ENCODE results near the gene TYRO3.
A peak's percentile ranks its signal among the peaks of the same experiment; 100 is the strongest.
"Not testable (repeated sequence)": the region's sequence is repeated elsewhere in the genome, so short reads cannot be mapped to it uniquely, and the experiment has no call there.

Gene TYRO3

DNA sequence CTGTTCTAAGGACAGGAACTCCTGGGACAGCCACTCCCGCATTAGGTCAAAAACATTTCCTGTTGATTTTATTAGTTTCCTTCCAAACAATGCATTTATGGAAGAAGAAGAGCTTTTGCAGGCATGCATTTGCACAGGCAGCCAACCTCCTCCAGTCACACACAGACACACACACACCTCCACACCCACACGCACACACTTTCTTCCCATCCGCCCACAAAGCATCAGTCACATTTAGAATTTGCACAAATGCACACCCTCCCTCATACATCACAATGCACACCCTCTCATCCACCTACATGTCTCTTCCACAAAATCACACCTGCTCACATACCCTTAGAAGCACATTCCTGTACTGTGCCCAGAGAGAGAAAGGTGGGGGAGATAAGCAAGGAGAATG is 4.1 kb upstream of the TYRO3 start:
- DNase-seq: no peak

GRCh38 chr15:41556677-41557076 is 2.3 kb upstream of the TYRO3 start:
- no peak for DNase-seq

GRCh38 chr15:41557673-41558399 is 1.2 kb upstream of the TYRO3 start:
- peak; percentile 92 for DNase-seq

GRCh38 chr15:41559239-41559782 is 299 bp downstream of the TYRO3 start:
- DNase-seq: no peak

DNA sequence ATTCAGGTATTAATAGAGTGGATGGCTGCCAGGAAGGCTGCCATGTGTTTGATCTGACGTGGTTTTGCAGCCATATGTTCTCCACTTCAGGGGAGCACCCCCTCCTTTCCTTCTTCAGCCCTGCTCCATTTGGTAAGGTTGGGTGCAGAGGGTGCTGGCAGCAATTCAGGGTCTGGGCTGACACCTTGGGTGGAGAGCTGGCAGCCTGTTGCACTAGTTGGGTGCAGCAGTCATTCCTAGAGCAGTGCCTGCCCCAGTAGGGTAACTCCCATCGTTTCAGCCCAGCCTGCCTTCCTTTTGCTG is 1.5 kb downstream of the TYRO3 start:
- DNase-seq: no peak

DNA sequence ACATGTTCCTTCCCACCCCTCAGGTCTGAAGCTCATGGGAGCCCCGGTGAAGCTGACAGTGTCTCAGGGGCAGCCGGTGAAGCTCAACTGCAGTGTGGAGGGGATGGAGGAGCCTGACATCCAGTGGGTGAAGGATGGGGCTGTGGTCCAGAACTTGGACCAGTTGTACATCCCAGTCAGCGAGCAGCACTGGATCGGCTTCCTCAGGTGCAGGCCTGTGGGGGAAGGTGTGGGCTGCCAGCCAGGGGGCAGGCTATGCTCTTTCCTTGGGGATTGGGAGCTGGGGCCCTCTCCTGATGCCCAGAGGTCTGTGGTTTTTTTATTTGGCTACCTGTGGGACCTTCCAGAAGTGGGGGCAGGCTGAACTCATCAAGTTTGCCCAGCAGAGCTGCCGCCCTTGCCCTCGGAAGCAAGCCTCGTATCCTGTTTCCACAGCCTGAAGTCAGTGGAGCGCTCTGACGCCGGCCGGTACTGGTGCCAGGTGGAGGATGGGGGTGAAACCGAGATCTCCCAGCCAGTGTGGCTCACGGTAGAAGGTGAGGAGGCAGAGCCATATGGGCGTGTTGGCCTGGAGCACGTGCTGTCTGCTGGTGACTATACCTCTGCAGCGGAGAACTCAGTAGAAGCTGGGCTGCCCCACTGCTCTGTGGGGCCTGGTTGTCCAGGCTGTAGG is 2.2 kb downstream of the TYRO3 start:
- no peak for DNase-seq

DNA sequence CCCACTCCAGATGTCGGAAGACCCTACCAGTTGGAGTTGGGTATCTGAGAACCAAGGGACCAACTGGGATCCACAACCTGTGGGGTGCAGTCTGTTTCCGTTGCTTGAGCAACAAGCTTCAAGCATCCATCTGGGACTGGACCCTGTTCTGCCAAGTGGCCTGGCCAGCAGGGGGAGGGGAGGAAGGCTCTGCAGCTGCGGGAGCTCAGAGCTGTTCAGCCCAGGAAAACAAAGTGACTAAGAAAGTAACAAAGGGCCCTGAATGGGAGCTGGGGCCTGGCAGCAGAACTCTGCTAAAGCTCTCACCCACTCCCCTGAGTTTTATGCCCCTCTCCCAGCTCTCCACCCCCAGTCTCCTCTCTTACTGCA is 2.7 kb downstream of the TYRO3 start:
- no peak for DNase-seq

- no peak for DNase-seq
Measured at GRCh38 chr15:41562244-41562643, 3.2 kb downstream of the TYRO3 start.

DNA sequence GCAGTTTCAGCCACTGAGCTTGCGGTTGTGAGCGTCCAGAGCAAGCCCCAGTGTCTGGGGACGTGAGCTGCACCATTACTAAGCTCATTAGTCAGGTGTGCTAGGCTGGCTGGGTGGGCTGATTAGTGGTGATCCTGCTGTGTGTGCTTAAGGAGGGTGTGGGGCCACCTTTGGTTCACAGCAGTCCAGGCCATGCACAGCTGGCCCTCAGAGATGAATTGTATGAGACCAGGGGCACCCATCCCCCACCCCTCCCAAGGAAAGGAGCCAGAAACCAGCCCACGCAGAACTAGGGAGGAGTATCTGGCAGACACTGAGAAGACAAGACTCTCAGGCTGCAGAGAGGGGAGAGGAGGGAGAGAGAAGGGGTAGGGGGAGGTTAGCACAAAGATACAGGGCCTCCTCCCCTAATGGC is 3.8 kb downstream of the TYRO3 start:
- no peak for DNase-seq

DNA sequence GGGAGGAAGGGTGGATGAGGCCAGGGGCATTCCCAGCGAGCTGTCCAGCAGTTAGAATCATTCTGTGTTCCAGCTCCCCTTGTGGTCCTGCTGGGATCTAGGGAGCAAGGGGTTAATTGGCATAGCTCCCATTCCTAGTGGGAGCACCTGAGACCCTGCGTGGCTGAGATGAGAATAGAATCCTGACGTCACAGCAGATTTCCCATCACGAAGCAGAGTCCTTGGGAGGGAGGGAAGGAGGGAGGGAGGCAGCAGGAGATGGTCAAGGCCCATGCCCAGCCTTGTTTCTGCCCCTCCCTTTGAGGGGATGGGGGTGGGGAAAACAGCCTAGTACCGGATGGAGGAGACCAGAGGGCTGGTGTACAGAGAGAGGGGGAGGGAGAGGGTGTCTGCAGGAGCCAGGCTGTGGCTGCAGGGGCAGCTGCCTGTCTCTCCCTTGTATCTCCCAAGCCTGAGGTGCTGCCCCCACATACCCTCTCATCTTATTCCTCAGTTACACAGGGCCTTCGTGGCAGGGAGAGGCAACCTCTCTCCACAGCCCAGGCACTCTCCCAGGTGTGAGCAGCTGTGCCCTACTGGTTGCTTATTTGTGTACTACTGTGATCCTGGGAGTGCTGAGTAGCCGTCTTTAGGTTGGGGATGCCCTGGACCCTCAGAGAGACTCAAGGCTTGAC is 5.4 kb downstream of the TYRO3 start:
- DNase-seq: no peak

DNA sequence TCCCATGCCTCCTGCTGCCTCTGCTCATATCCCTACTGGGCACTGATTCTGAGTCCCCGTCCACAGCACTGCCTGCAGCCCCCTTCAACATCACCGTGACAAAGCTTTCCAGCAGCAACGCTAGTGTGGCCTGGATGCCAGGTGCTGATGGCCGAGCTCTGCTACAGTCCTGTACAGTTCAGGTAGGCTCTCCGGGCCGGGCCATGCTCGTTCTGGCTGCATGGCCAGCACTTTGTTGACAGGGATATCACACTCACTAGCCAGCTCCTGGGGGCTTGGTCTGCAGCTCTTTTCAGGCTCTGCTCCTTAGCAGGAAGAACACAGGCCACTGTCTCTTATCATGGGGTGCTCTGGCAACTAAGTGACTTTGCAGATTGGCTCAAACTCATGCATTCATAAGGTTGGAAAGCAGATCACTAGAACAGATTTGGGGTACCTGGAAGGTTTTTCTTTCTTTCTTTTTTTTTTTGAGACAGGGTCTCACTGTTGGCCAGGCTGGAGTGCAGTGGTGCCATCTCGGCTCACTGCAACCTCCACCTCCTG is 6.0 kb downstream of the TYRO3 start:
- DNase-seq: no peak

DNA sequence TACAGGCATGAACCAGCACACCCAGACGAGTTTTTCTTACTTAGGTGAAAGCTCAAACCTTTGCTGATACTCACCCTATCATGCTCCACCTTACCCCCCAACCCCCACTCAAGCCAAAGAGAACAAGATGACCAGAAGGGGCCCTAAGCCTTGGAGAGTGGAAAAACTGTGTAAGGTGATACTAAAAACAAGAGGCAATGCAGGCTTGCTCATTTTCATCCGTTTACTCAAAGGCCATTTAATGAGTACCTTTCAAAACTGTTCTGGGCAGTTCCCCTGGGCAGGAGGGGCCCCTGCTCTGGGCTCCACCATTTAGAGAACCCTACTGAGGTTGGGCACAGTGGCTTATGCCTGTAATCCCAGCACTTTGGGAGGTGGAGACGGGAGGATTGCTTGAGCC is 6.7 kb downstream of the TYRO3 start:
- DNase-seq: no peak

DNA sequence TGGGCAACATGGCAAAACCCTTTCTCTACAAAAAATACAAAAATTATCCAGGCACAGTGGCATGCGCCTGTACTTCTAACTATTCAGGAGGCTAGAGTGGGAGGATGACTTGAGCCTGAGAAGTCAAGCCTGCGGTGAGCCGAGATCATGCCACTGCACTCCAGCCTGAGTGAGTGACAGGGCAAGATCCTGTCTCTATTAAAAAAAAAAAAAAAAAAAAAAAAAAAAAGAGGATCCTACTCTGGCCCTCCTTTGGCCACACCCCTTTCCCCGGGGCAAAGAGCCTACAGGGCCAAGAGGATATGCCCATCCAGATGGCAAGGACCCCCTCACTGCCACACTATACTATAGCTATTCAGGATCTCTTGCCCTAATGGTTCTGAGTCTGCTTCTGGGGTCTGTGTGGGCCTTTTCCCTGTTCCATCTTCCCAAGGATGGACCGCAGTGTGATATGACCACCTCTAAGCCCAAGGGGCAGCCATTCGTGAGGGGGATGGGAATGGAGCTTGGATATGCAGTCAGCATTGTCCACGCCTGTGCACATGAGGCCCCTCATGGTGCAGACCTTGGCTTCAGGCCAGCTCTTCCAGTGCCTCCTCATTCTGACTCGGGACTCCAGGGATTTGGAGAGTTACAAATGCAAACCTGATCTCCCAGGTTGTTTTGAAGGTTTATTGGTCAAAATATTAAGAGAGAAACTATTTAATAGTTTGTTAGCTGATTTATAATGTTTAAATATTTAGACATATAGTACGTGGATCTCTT is 7.3 kb downstream of the TYRO3 start:
- DNase-seq: no peak

GRCh38 chr15:41567261-41567660 is 8.2 kb downstream of the TYRO3 start:
- DNase-seq: no peak

DNA sequence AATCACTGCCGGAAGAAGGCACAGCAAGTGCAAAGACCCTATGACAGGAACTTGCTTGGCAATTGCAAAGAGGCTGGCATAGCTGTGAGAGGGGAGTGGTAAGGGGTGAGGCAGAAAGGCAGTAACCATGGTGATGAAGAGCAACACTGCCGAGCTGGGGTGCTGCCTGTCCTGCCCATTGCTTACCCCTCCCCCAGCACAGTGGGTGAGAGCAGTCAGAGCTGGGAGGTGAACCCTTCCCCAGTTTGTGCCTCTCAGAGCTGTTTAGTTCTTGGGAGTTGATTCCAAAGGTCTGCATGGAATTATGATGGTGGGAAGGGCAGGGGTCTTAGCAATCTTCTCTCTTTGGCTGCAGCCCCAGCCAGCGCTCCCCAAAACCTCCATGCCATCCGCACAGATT is 8.8 kb downstream of the TYRO3 start:
- no peak for DNase-seq

DNA sequence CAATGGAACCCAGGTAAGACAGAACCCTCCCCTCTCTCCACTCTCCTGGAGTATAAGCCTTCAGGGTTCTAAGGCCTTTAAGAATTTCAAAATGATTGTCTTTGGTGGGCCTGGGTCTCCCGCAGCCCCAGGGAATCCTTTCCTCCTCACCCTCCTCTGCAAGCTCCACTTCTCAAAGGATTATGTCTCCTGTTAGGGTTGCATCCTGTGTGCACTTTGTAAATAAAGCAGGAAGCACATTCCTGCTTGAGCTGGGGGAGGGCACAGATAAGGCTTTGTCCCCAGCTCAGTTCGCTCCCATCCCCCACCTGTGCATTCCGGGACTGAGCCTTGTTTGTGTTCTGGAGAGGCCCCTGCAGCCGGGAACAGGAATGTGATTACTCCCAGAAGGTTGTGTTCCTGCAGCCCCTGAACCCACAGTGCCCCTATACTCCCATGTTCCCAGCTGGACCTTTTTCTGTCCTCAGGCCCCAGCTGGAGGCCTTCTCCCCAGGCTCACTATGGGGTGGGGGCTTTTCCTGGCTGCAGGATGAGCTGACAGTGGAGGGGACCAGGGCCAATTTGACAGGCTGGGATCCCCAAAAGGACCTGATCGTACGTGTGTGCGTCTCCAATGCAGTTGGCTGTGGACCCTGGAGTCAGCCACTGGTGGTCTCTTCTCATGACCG is 9.5 kb downstream of the TYRO3 start:
- no peak for DNase-seq

DNA sequence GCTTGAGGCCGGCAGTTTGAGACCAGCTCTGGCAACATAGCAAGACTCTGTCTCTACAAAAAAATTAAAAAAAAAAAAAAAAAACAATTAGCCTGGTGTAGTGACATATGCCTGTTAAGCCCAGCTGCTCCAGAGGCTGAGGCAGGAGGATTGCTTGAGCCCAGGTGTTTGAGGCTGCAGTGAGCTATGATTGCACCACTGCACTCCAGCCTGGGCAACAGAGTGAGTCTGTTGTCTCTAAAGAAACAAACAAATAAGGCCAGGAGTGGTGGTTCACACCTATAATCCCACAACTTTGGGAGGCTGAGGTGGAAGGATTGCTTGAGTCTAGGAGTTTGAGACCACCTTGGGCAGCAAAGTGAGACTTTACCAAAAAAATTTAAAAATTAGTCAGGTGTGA is 10.2 kb downstream of the TYRO3 start:
- not testable (repeated sequence) for DNase-seq

DNA sequence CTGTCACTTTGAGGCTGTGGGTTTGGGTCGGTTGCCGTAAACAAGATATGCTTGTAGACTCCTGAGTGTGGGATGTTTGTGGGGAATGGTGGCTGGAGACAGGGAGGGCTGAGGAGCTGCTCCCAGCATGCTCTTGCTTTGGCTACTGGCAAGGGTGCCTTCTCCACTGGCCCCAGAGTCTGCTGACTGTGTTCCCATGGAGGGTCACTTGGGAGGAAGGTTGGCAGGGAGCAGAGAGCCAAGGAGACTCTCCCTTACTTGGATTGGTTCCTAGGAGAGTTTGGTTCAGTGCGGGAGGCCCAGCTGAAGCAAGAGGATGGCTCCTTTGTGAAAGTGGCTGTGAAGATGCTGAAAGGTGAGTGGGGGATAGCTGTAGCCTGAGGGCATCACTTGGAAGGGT is 11.8 kb downstream of the TYRO3 start:
- no peak for DNase-seq

DNA sequence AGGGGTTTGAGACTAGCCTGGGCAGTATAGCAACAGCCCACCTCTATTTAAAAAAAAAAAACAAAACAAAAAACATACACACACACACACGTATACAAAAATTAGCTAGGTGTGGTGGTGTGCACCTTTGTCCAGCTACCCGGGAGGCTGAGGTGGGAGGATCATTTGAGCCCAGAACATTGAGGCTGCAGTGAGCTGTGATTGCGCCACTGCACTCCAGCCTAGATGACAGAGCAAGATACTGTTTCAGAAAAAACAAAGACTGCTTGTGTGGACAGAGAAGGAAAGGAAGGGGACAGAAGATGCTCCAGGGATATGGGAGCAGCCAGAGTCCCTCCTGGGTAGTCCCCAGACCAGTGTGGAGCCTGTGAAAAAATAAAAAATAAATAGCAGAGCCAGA is 12.9 kb downstream of the TYRO3 start:
- no peak for DNase-seq

- no peak for DNase-seq
Measured at GRCh38 chr15:41572866-41573265, 13.9 kb downstream of the TYRO3 start.

DNA sequence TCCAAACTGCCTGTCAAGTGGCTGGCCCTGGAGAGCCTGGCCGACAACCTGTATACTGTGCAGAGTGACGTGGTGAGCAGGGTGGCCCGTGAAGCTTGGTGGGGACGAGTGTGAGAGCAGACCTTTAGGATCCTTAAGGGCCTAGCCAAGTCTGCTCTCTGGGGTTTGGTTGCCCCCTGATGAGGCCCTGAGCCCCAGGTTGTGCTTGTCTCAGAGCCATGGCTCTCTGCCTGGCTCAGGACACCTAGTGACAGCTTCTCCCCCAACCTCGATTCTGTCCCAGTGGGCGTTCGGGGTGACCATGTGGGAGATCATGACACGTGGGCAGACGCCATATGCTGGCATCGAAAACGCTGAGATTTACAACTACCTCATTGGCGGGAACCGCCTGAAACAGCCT is 14.4 kb downstream of the TYRO3 start:
- DNase-seq: no peak

DNA sequence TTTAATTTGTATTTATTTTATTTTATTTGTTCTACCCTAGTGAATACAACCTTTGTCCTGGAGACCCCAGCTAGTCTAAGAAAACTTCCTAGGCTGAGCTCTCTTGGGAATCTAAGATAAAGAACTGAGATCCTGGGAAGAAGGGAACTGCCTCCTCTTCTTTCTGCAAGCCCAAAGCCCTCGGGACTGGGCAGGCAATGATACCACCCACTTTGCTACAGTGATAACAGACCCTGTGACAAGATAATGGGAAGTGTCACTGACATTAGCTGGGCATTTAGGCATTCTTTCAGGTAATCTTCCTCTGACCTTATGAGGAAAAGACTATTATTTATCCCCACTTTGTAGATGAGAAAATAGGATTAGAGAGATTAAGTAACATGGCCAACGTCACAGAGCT is 15.1 kb downstream of the TYRO3 start:
- no peak for DNase-seq

GRCh38 chr15:41575282-41575681 is 16.3 kb downstream of the TYRO3 start:
- DNase-seq: no peak
